Glutamatergic neuron (in vitro differentiated cells): ENCODE data around the gene PMVK. TPM values are rescaled to one million over a fixed set of nuclear protein-coding genes. Genes with fewer than 3 reads are reported as not detected.
A peak's percentile ranks its signal among the peaks of the same experiment; 100 is the strongest.

ENCODE experiments used
- DNase-seq: peaks from one replicate; pipeline ENCODE4 v3.0.0; 2022
- H3K27ac Mint-ChIP-seq: one replicate; pipeline ENCODE4 v1.8.0; 2020; ENCODE audit warnings: mild to moderate bottlenecking, mixed read lengths, inconsistent platforms; ENCODE audit not compliant: unreplicated experiment
- H3K27me3 Mint-ChIP-seq: one replicate; pipeline ENCODE4 v1.8.0; 2020; ENCODE audit warnings: mild to moderate bottlenecking, moderate library complexity, mixed read lengths, inconsistent platforms; ENCODE audit not compliant: unreplicated experiment
- H3K36me3 Mint-ChIP-seq: one replicate; pipeline ENCODE4 v1.8.0; 2020; ENCODE audit warnings: mild to moderate bottlenecking, mixed read lengths, inconsistent platforms; ENCODE audit not compliant: unreplicated experiment
- H3K4me1 Mint-ChIP-seq: one replicate; pipeline ENCODE4 v1.8.0; 2020; ENCODE audit warnings: mild to moderate bottlenecking, low read depth, mixed read lengths, inconsistent platforms; ENCODE audit not compliant: unreplicated experiment
- H3K4me3 Mint-ChIP-seq: one replicate; pipeline ENCODE4 v1.8.0; 2020; ENCODE audit warnings: mild to moderate bottlenecking, mixed read lengths, inconsistent platforms; ENCODE audit not compliant: unreplicated experiment
- H3K9me3 Mint-ChIP-seq: one replicate; pipeline ENCODE4 v1.8.0; 2020; ENCODE audit warnings: mild to moderate bottlenecking, moderate library complexity, mixed read lengths, inconsistent platforms; ENCODE audit not compliant: unreplicated experiment
- CTCF ChIP-seq: fragments of 200-600 bp; sonication (generic); IDR thresholded peaks from one replicate; pipeline ENCODE4 v1.5.0; 2021; ENCODE audit not compliant: partially characterized antibody, unreplicated experiment
- microRNA-seq: library from miRNA; unstranded; fragments of <30 nt; microRNA quantifications from one replicate; pipeline ENCODE4, GENCODE V29; 2020; ENCODE audit not compliant: unreplicated experiment
- total RNA-seq: library from RNA; stranded (reverse); fragmentation: NEBNext Ultra II Directional; extraction: Animal tissue kit (Norgen Biotek cat#: 25700); gene quantifications from one replicate; pipeline ENCODE4 v1.2.1, GENCODE V29; 2021; ENCODE audit not compliant: unreplicated experiment

Gene PMVK
- total RNA-seq, 1 donor from 2014 or later, result 30.7 TPM

GRCh38 chr1:154878371-154879037 lies 58.0 kb downstream of the PMVK start:
- DNase-seq, result peak; percentile 92
- no peaks in the 10 kb centered on the region for H3K4me1 Mint-ChIP-seq
- no peak overlapping the region for H3K27ac Mint-ChIP-seq
- H3K27me3 Mint-ChIP-seq, result peaks cover 2% of the 10 kb centered on the region
- H3K36me3 Mint-ChIP-seq, result no peaks in the 10 kb centered on the region
- no peak overlapping the region for H3K4me3 Mint-ChIP-seq
- peak; percentile 89 for TF ChIP-seq CTCF
- peaks cover 2% of the 10 kb centered on the region for H3K9me3 Mint-ChIP-seq

GRCh38 chr1:154877370-154877974 lies 59.0 kb downstream of the PMVK start:
- Mint-ChIP-seq H3K4me3 (no peak overlapping the region), H3K9me3 (peaks cover 2% of the 10 kb centered on the region), H3K27ac (no peak overlapping the region), H3K27me3 (peaks cover 2% of the 10 kb centered on the region), H3K4me1 (no peaks in the 10 kb centered on the region), H3K36me3 (no peaks in the 10 kb centered on the region)
- no peak for TF ChIP-seq CTCF
- no peak for DNase-seq

GRCh38 chr1:154876842-154877369 lies 59.6 kb downstream of the PMVK start:
- Mint-ChIP-seq H3K4me1 (no peaks in the 10 kb centered on the region), H3K9me3 (peaks cover 2% of the 10 kb centered on the region), H3K27ac (no peak overlapping the region), H3K27me3 (peaks cover 2% of the 10 kb centered on the region), H3K36me3 (no peaks in the 10 kb centered on the region), H3K4me3 (no peak overlapping the region)
- no peak for DNase-seq
- no peak for TF ChIP-seq CTCF

Small RNAs within 50 kb of the gene (microRNA-seq; reads per million reads assigned to microRNA genes)
- not detected for gene MIR4258

Other genes starting within 250 kb of the PMVK start
- 3.8 TPM for gene KCNN3, start 66.4 kb downstream of the PMVK start, total RNA-seq
- gene PBXIP1, start 19.4 kb upstream of the PMVK start, total RNA-seq, result 29.9 TPM
- 32.7 TPM for gene PYGO2, start 25.1 kb upstream of the PMVK start, total RNA-seq
- 155 TPM for gene SHC1, start 34.0 kb upstream of the PMVK start, total RNA-seq
- gene CKS1B, start 38.0 kb upstream of the PMVK start, total RNA-seq, result 22.8 TPM
- 68.8 TPM for gene FLAD1, start 46.6 kb upstream of the PMVK start, total RNA-seq
- gene LENEP, start 56.9 kb upstream of the PMVK start, total RNA-seq, result 1.3 TPM
- gene ZBTB7B, start 66.1 kb upstream of the PMVK start, total RNA-seq, result 8.1 TPM
- 0.64 TPM for gene DCST2, start 97.1 kb upstream of the PMVK start, total RNA-seq
- gene DCST1, start 97.1 kb upstream of the PMVK start, total RNA-seq, result not detected
- gene ADAM15, start 114.6 kb upstream of the PMVK start, total RNA-seq, result 7.6 TPM
- 2.9 TPM for gene EFNA4, start 127.0 kb upstream of the PMVK start, total RNA-seq
- 14.6 TPM for gene EFNA3, start 142.1 kb upstream of the PMVK start, total RNA-seq
- 1.7 TPM for gene EFNA1, start 191.2 kb upstream of the PMVK start, total RNA-seq
- gene SLC50A1, start 199.1 kb upstream of the PMVK start, total RNA-seq, result 8.6 TPM
- 27.7 TPM for gene DPM3, start 203.8 kb upstream of the PMVK start, total RNA-seq
- gene KRTCAP2, start 236.6 kb upstream of the PMVK start, total RNA-seq, result 108 TPM
- gene TRIM46, start 237.1 kb upstream of the PMVK start, total RNA-seq, result 30.4 TPM